GM12878 (cell line): ENCODE data around the gene MC3R.

Experiments used
- BRCA1 ChIP-seq: IDR thresholded peaks from 2 replicates; pipeline ENCODE4 v1.6.1; 2011; ENCODE audit warnings: low read depth, low read length, improper control_type of control experiment
- CTCF ChIP-seq, 3 experiments: IDR thresholded peaks in 2 of 3; conservative IDR thresholded peaks in 1 of 3; 2 replicates each; pipeline ENCODE4 v1.5.1; 2011; ENCODE audit warnings: low read depth in 3 of 3, low read length in 3 of 3, mild to moderate bottlenecking in 3 of 3, control low read depth in 2 of 3, moderate library complexity in 2 of 3, inconsistent platforms in 1 of 3, mixed read lengths in 1 of 3; ENCODE audit not compliant: control insufficient read depth in 2 of 3, insufficient read depth in 1 of 3; ENCODE audit errors: extremely low read depth in 1 of 3
- E2F4 ChIP-seq: IDR thresholded peaks from 2 replicates; pipeline ENCODE4 v1.6.1; 2012; ENCODE audit warnings: low read depth, low read length, improper control_type of control experiment
- ELK1 ChIP-seq: IDR thresholded peaks from 2 replicates; pipeline ENCODE4 v1.6.1; 2012; ENCODE audit warnings: low read depth, low read length, improper control_type of control experiment
- TAF1 ChIP-seq: IDR thresholded peaks from 2 replicates; pipeline ENCODE4 v1.6.1; 2011; ENCODE audit warnings: mild to moderate bottlenecking, low read depth, low read length, borderline replicate concordance
- TARDBP ChIP-seq: IDR thresholded peaks from 2 replicates; pipeline ENCODE4 v1.6.1; 2016; ENCODE audit warnings: borderline replicate concordance

- no peak for TF ChIP-seq E2F4
- no peak for TF ChIP-seq TAF1
- TF ChIP-seq CTCF (IDR thresholded peaks at IDR 0.05 in 2 of 3, conservative IDR thresholded peaks at IDR 0.05 in 1 of 3; ENCODE audit: control insufficient read depth in 2 of 3, extremely low read depth in 1 of 3, insufficient read depth in 1 of 3, low read depth in 3 of 3, low read length in 3 of 3) = no peak
- no peak for TF ChIP-seq ELK1
- TF ChIP-seq BRCA1 = no peak
- TF ChIP-seq TARDBP = no peak
Measured at GRCh38 chr20:56212091-56212490, 36.4 kb upstream of the MC3R start.
